ENCODE data around the gene ACD. TPM values are rescaled to one million over a fixed set of nuclear protein-coding genes. Genes with fewer than 3 reads are reported as not detected.

Gene ACD
- total RNA-seq, 1 donor from 2014 or later = 15.8 TPM

DNA sequence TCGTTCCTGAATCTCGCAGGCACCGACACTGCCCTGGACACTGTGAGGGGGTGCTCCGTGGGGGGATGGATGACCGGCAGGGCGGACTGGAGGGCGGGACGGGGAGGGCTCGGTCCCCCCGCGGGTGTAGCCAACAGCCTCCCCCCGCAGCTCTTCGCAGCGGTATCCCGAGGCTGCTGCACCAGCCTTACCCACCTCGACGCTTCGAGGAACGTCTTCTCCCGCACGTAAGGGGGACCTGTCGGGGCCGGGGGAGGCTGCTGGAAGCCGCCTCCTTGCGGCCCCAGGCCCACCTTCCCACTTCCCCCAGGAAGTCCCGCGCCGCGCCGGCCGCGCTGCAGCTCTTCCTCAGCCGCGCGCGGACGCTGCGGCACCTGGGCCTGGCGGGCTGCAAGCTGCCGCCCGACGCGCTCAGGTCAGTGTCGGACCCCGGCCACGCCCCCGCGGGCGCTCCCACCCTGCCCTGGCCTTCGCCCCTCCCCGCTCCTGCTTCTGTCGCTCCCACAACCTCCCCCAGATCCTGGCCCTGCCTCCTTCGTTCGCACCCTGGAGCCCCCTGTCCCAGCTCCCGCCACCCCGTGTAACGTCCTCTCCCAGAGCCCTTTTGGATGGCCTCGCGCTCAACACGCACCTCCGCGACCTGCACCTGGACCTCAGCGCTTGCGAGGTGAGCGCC, 11.8 kb downstream of the ACD start:
- DNase-seq (ENCODE audit: low read depth) = no peak

DNA sequence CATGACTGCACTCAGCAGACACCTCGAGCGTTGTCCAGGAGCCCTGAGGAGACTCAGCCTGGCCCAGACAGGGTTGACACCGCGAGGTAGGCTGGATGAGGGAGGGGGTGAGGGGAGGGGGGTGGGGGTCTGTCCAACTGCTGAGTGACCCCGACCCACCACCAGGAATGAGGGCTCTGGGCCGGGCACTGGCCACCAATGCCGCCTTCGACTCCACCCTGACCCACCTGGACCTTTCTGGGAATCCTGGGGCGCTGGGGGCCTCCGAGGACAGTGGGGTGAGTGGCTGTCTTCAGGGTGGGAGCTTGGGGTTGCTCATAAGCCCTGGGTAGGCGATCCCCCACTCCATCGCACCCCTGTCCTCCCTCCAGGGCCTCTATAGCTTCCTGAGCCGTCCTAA, 12.4 kb downstream of the ACD start:
- DNase-seq (ENCODE audit: low read depth) = no peak

- DNase-seq (ENCODE audit: low read depth) = no peak
These were observed 12.9 kb downstream of the ACD start for GRCh38 chr16:67647111-67647651.

GRCh38 chr16:67645397-67646121, 14.5 kb downstream of the ACD start:
- DNase-seq (ENCODE audit: low read depth) = no peak

- DNase-seq (ENCODE audit: low read depth) = no peak
These were observed 16.0 kb downstream of the ACD start for GRCh38 chr16:67644038-67644437.

DNA sequence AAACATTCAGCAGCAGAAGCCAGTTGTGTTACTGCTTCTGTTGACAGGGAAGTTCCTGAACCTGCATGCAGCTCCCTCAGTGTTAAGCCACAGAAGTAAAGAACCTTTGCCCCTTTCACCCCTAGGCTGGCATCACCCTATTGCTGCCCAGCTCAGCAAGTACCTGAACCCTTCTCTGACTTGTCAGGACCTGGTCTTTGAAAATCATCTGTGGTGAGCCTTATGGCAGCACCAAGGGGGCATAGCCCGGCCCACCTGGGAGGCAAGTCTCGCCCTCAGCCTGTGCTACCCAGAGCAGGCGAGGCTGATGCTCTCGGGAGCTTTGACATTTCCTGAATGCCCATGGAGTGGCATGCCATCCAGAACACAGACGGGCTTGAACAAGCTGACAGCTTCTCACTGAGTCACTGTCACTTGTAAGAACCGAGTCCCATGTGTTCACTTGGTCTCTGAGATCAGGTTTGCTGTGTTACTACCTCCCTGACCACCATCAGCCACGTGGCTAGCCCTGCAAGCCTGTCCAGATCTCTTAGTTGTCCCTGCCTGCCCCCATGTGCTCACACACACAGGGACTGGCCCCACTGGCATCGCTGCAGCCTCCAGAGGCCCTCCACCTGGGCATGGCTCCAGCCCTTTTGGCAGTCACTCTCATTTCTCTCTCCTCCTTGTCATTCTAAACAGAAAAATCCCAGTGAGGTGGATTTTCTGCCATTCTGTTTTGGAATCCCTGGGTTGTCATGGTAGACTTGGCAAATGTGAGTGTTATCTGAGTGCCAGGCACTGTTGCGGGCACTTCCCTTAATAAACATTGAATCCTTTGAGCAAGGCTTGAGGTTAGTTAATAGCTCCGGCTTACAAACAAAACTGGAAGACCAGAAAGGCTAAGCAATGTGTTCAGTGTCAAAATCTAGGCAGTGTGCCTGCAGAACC, 18.0 kb downstream of the ACD start:
- DNase-seq (ENCODE audit: low read depth) = peak; percentile 64

DNA sequence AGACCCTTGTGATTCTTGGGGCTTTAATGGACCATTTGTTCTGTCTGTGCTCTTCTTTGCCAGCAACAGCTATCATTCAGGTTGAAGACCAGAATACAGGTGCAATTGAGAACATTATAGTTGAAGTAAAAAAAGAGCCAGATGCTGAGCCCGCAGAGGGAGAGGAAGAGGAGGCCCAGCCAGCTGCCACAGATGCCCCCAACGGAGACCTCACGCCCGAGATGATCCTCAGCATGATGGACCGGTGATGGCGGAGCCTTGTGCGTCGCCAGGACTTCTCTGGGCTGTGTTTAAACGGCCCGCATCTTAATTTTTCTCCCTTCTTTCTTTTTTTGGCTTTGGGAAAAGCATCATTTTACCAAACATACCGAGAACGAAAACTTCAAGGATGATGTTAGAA, 22.4 kb downstream of the ACD start:
- no peak for DNase-seq (ENCODE audit: low read depth)

DNA sequence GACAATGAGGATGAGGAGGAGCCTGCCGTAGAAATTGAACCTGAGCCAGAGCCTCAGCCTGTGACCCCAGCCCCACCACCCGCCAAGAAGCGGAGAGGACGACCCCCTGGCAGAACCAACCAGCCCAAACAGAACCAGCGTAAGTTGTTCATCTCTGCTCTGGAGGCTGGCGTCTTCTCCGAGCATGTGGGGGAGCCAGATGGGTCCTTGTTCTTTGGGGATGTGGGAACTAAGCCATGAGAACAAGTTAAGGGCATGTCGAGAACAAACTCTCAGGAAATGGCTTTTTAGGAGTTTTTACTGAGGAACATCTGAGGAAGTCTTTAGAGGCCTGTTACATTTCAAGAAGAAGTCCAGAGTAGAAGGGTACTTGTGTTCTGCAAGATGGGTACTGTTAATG, 23.3 kb downstream of the ACD start:
- no peak for DNase-seq (ENCODE audit: low read depth)

DNA sequence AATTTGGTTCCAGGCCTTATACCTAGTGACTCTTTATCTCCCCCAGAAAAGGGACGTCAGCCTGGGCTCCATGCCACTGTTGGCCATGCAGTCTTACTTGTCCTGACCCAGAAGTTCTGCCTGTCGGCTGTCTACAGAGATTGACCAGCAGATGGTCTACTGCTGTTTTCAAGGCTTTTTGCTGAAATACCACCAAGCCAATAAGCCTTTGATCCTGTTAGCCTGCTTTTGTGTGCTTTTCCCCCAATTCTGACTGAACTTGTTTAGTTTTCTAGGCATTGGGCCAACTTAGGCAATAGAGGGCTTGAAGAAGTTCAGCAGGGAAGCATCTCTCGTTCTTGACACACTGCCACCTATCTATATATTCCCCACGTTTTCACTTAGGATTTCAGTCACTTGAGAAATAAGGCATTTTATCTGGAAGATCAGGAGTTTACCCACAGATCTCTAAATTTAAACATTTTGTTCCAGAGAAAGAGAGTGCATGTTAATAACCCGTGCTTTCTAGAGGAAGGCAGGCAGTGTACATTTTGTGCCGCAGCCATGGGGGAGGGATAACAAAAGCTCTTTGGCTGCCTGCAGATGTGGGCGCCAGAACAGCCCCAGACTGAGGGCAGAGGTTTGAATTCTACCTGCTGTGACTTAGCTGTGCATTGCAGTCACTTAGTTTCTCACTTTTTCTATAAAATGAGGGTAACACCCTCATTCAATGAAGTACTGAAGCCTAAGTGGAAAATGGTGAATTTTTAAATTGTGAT, 27.5 kb downstream of the ACD start:
- DNase-seq (ENCODE audit: low read depth) = no peak

GRCh38 chr16:67628216-67628615, 31.8 kb downstream of the ACD start:
- DNase-seq (ENCODE audit: low read depth) = no peak

GRCh38 chr16:67613808-67614207, 46.3 kb downstream of the ACD start:
- DNase-seq (ENCODE audit: low read depth) = no peak

DNA sequence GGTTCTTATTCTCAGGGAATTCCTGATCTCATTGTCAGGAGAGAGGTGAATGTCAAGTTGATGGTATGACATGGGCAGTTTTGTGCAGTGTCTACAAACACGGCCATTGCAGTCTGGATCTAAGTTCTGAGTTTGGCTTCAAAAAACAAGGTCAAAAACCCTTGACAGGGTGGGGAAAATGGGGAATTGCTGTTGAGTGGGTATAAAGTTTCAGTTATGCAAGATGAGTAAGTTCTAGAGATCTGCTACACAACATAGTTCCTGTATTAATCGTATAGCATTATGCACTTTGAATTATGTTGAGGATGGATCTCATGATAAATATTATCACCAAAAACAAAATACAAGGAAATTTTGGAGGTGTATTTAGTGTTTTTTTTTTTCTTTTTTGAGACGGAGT, 51.7 kb downstream of the ACD start:
- no peak for DNase-seq (ENCODE audit: low read depth)

Other genes with a start within 250 kb of the ACD start
- gene ZDHHC1, start 243.8 kb downstream of the ACD start, total RNA-seq = 12.8 and 19.2 TPM in 2 replicates
- gene HSD11B2, start 229.1 kb downstream of the ACD start, total RNA-seq = 6.1 and 31.3 TPM in 2 replicates
- 190 and 234 TPM in 2 replicates for gene ATP6V0D1, start 179.1 kb downstream of the ACD start, total RNA-seq
- not detected in 2 replicates for gene AGRP, start 176.7 kb downstream of the ACD start, total RNA-seq
- gene RIPOR1, start 131.4 kb downstream of the ACD start, total RNA-seq = 32.4 and 37.8 TPM in 2 replicates
- 27.9 and 35.7 TPM in 2 replicates for gene CTCF, start 97.7 kb downstream of the ACD start, total RNA-seq
- 0.08 and 0.83 TPM in 2 replicates for gene CARMIL2, start 15.1 kb downstream of the ACD start, total RNA-seq
- 3.4 and 4.1 TPM in 2 replicates for gene PARD6A, start 700 bp upstream of the ACD start, total RNA-seq
- 11.1 and 12.7 TPM in 2 replicates for gene ENKD1, start 6.5 kb upstream of the ACD start, total RNA-seq
- 10.8 and 11.6 TPM in 2 replicates for gene C16orf86, start 6.6 kb upstream of the ACD start, total RNA-seq
- gene GFOD2, start 59.1 kb upstream of the ACD start, total RNA-seq = 10.5 and 11.2 TPM in 2 replicates
- gene RANBP10, start 146.3 kb upstream of the ACD start, total RNA-seq = 6.9 and 9.4 TPM in 2 replicates
- gene TSNAXIP1, start 146.6 kb upstream of the ACD start, total RNA-seq = 1.1 and 4.5 TPM in 2 replicates
- gene THAP11, start 182.1 kb upstream of the ACD start, total RNA-seq = 67.0 and 73.3 TPM in 2 replicates
- 120 and 182 TPM in 2 replicates for gene NUTF2, start 186.7 kb upstream of the ACD start, total RNA-seq
- 48.3 and 63.7 TPM in 2 replicates for gene CENPT, start 187.4 kb upstream of the ACD start, total RNA-seq
- 147 and 164 TPM in 2 replicates for gene EDC4, start 212.8 kb upstream of the ACD start, total RNA-seq
- 0.83 and 1.9 TPM in 2 replicates for gene NRN1L, start 224.6 kb upstream of the ACD start, total RNA-seq
- 9.4 and 10.6 TPM in 2 replicates for gene PSKH1, start 233.0 kb upstream of the ACD start, total RNA-seq

Measured in myocyte (in vitro differentiated cells).